ENCODE results near the gene PMEPA1.

Gene PMEPA1

DNA sequence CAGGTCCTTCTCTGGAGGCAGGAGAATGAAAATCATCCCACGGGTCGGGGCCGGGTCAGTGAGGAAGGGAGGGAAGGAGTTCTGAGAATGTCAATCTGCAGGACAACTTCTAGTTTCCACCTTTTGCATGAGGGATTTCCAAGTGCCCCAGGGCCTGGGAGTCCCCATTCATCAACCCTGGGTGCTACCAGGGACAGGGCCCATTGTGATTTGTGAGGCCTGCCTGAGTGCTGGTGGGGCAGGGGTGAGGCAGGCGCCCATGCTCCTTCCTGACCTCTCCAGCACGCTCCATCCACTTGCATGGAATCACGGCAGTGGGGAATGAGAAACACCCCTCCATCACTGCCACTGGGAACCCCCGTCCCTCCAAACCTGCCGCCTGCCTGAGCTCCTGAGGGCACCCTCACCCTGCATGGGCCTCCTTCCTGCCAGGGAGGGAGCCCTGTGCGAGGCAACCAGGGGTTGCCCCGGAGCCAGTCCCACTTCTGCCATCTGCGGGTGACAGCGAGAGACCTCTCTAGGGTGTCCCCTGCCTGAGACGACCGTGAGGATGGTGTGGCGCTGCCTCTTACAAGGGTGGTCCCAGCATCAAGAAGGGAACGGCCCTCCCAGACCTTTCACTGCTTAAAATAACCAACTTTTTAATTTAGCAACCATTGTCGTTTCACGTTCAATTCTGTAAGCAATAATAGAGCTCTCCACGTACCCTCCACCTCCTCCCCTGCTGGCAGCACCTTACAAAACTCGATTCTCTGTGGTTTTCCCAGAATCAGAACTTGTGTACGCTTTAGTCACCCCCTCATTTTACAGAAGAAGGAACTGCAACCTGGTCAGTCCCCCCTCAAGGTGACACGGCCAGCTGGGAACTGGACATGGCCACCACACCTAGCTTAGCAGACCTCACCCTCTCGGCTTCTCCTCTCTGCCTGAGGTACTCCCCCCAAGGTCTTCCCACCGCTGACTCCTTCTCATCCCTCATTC lies 28.6 kb downstream of the PMEPA1 start:
- H3K27ac ChIP-seq (ENCODE audit: low read depth in 2 of 2, low read length in 2 of 2), result peak overlapping the region; percentile 25 to 59
- H3K4me1 ChIP-seq (ENCODE audit: control insufficient read depth in 2 of 2, insufficient read depth in 2 of 2, low read length in 2 of 2), result peaks cover 15 to 30% of the 10 kb centered on the region in 2 donors
- H3K9me3 ChIP-seq (ENCODE audit: control insufficient read depth in 2 of 2, low read length in 2 of 2), result no peaks in the 10 kb centered on the region
- no peak overlapping the region for H3K4me3 ChIP-seq (ENCODE audit: low read length in 2 of 2)
- no peak overlapping the region for H3K9ac ChIP-seq (ENCODE audit: low read depth in 1 of 2, low read length in 2 of 2)
- H3K36me3 ChIP-seq (ENCODE audit: control insufficient read depth in 2 of 2, insufficient read depth in 2 of 2, low read length in 2 of 2), result no peaks in the 10 kb centered on the region
- no peaks in the 10 kb centered on the region for H3K27me3 ChIP-seq (ENCODE audit: control insufficient read depth in 2 of 2, insufficient read depth in 2 of 2, low read length in 2 of 2)

DNA sequence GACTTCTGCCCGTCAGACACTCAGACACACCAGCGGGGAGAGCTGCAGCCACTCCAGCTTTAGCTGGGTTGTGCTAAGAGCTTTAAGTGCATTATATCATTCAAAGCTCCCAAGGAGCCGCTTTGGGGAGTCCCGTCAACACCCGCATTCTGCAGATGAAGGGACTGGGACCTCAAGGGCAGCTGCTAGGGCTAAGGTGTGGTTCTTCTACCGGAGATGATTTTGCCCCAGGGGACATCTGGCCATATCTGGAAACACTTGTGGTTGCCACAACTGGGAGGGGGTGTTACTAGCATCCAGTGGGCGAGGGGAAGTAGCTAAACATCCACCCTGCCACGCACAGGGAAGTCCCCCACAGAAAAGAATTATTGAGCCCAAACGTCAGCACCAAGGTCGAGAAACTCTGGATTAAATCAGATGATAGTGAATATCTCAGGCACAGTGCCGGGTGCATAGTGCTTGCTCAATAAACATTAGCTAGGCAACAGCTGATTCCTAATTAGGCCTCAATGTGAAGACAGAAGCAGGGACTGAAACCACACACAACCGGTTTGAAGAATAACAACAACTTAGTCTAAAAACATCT lies 29.6 kb downstream of the PMEPA1 start:
- H3K4me1 ChIP-seq (ENCODE audit: control insufficient read depth in 2 of 2, insufficient read depth in 2 of 2, low read length in 2 of 2), result peaks cover 25 to 30% of the 10 kb centered on the region in 2 donors
- no peaks in the 10 kb centered on the region for H3K27me3 ChIP-seq (ENCODE audit: control insufficient read depth in 2 of 2, insufficient read depth in 2 of 2, low read length in 2 of 2)
- no peaks in the 10 kb centered on the region for H3K9me3 ChIP-seq (ENCODE audit: control insufficient read depth in 2 of 2, low read length in 2 of 2)
- H3K9ac ChIP-seq (ENCODE audit: low read depth in 1 of 2, low read length in 2 of 2), result no peak overlapping the region
- H3K4me3 ChIP-seq (ENCODE audit: low read length in 2 of 2), result no peak overlapping the region
- H3K36me3 ChIP-seq (ENCODE audit: control insufficient read depth in 2 of 2, insufficient read depth in 2 of 2, low read length in 2 of 2), result no peaks in the 10 kb centered on the region
- H3K27ac ChIP-seq (ENCODE audit: low read depth in 2 of 2, low read length in 2 of 2), result peak overlapping the region; percentile 25 to 54

DNA sequence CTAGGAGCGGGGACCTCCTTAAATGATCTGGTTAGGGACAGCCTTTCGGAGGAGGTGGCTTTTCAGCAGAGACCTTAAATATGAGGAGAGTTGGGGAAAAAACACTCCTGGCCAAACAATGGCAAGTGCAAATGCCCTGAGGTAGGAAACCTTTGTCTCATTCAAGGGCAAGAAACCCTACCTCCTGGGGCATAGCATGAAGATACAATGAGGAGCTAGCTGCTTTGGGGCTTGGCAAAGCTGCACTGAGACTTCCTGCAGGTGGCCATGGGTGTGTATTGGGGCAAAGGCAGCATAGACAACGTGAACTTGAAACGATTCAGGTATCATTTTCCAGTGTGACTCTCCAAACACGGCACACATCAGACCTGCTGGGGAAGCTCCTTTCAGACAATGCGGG lies 30.7 kb downstream of the PMEPA1 start:
- H3K9ac ChIP-seq (ENCODE audit: low read depth in 1 of 2, low read length in 2 of 2), result no peak overlapping the region
- no peak overlapping the region for H3K27ac ChIP-seq (ENCODE audit: low read depth in 2 of 2, low read length in 2 of 2)
- H3K27me3 ChIP-seq (ENCODE audit: control insufficient read depth in 2 of 2, insufficient read depth in 2 of 2, low read length in 2 of 2), result no peaks in the 10 kb centered on the region
- H3K4me3 ChIP-seq (ENCODE audit: low read length in 2 of 2), result no peak overlapping the region
- peaks cover 25 to 27% of the 10 kb centered on the region in 2 donors for H3K4me1 ChIP-seq (ENCODE audit: control insufficient read depth in 2 of 2, insufficient read depth in 2 of 2, low read length in 2 of 2)
- H3K9me3 ChIP-seq (ENCODE audit: control insufficient read depth in 2 of 2, low read length in 2 of 2), result no peaks in the 10 kb centered on the region
- H3K36me3 ChIP-seq (ENCODE audit: control insufficient read depth in 2 of 2, insufficient read depth in 2 of 2, low read length in 2 of 2), result no peaks in the 10 kb centered on the region

DNA sequence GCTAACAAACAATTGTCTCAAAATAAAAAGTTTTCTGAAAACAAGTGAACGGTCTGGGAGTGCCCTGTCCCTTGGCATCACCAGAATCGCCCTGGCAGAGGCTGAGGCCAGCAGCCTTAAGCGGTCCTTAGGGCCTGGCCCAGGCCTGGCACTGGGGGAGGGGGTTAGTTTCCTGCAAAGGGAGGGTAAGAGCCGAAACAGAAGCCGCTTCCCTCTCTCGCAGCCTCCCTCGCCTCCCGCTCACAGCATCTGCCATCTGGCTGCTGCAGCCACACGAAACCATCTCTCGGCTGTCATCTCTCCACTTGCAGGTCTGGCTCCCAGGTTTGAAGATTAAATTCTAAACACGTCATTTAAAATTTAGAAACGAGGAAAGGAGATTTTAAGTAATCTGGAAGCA lies 31.5 kb downstream of the PMEPA1 start:
- Histone ChIP-seq H3K9ac (ENCODE audit: low read depth in 1 of 2, low read length in 2 of 2) (no peak overlapping the region), H3K4me1 (ENCODE audit: control insufficient read depth in 2 of 2, insufficient read depth in 2 of 2, low read length in 2 of 2) (peaks cover 25 to 27% of the 10 kb centered on the region in 2 donors), H3K27me3 (ENCODE audit: control insufficient read depth in 2 of 2, insufficient read depth in 2 of 2, low read length in 2 of 2) (no peaks in the 10 kb centered on the region), H3K9me3 (ENCODE audit: control insufficient read depth in 2 of 2, low read length in 2 of 2) (no peaks in the 10 kb centered on the region), H3K36me3 (ENCODE audit: control insufficient read depth in 2 of 2, insufficient read depth in 2 of 2, low read length in 2 of 2) (no peaks in the 10 kb centered on the region), H3K4me3 (ENCODE audit: low read length in 2 of 2) (no peak overlapping the region), H3K27ac (ENCODE audit: low read depth in 2 of 2, low read length in 2 of 2) (no peak overlapping the region)

DNA sequence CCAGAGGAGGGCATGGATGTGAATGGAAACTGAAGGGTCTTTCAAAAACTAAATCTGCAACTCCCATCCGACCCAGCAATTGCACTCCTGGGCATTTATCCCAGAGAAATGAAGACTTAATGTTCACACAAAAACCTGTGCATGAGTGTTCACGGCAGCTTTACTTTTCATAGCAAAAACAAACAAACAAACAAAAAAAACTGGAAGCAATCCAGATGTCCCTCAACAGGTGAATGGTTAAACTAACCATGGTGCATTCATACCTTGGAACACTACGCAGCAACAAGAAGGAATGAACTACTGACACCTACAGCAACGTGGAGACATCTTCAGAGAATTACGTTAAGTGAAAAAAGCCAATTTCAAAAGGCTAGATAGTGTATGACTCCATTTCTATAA lies 32.2 kb downstream of the PMEPA1 start:
- H3K27me3 ChIP-seq (ENCODE audit: control insufficient read depth in 2 of 2, insufficient read depth in 2 of 2, low read length in 2 of 2), result no peaks in the 10 kb centered on the region
- H3K27ac ChIP-seq (ENCODE audit: low read depth in 2 of 2, low read length in 2 of 2), result peak overlapping the region; percentile 18 to 58
- no peaks in the 10 kb centered on the region for H3K36me3 ChIP-seq (ENCODE audit: control insufficient read depth in 2 of 2, insufficient read depth in 2 of 2, low read length in 2 of 2)
- no peak overlapping the region for H3K9ac ChIP-seq (ENCODE audit: low read depth in 1 of 2, low read length in 2 of 2)
- peaks cover 25 to 27% of the 10 kb centered on the region in 2 donors for H3K4me1 ChIP-seq (ENCODE audit: control insufficient read depth in 2 of 2, insufficient read depth in 2 of 2, low read length in 2 of 2)
- peak overlapping the region in 1 of 2 donors; percentile 43 for H3K4me3 ChIP-seq (ENCODE audit: low read length in 2 of 2)
- H3K9me3 ChIP-seq (ENCODE audit: control insufficient read depth in 2 of 2, low read length in 2 of 2), result no peaks in the 10 kb centered on the region

DNA sequence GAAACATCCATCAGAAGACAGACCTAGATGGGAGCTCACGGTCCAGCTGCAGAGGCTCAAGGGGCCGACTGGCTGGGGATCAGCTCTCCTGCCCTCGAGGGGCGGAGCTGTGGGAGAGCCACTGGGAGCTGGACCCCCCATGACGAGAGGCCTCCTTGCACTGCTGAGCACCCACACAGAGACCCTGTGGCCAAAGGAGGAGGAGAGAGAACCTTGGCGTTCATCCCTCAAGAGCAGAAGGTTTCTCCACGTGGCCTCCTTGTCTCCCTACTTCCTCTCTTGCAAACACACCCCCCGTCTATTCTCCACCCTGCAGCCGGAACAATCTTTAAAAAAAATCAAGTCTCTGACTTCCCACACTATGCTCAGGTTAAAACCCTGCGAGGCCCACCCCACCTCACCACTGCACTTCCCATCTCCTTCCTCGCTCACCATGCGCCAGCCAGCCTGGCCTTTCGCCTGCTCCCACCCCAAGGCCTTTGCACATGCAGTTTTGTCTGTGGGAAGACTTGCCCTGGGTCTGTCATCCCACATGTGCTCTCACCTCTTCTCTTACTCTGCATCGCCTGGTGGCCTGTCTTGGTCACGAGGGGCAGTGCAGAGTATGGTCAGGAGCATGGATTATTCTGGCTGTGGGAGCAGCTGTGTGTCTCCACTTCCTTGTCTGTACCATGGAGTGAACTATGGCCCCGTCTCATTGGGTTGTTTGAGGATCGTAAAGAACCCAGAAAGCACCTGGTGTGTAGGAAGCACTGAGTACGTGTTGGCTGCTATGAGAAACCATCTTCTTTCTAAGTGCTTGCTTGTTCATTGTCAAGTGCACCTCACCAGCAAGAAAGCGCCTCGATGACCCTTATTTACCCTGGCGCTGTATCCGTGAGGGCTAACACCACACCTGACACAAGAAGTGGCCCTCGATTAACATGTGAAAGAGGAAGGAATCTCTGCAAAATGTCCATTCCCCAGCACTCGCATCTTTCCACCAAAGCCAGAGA lies 32.9 kb downstream of the PMEPA1 start:
- Histone ChIP-seq H3K4me1 (ENCODE audit: control insufficient read depth in 2 of 2, insufficient read depth in 2 of 2, low read length in 2 of 2) (peaks cover 25 to 27% of the 10 kb centered on the region in 2 donors), H3K9me3 (ENCODE audit: control insufficient read depth in 2 of 2, low read length in 2 of 2) (no peaks in the 10 kb centered on the region), H3K4me3 (ENCODE audit: low read length in 2 of 2) (peak overlapping the region; percentile 26 to 43), H3K9ac (ENCODE audit: low read depth in 1 of 2, low read length in 2 of 2) (no peak overlapping the region), H3K36me3 (ENCODE audit: control insufficient read depth in 2 of 2, insufficient read depth in 2 of 2, low read length in 2 of 2) (no peaks in the 10 kb centered on the region), H3K27me3 (ENCODE audit: control insufficient read depth in 2 of 2, insufficient read depth in 2 of 2, low read length in 2 of 2) (no peaks in the 10 kb centered on the region), H3K27ac (ENCODE audit: low read depth in 2 of 2, low read length in 2 of 2) (peak overlapping the region; percentile 53 to 58)

DNA sequence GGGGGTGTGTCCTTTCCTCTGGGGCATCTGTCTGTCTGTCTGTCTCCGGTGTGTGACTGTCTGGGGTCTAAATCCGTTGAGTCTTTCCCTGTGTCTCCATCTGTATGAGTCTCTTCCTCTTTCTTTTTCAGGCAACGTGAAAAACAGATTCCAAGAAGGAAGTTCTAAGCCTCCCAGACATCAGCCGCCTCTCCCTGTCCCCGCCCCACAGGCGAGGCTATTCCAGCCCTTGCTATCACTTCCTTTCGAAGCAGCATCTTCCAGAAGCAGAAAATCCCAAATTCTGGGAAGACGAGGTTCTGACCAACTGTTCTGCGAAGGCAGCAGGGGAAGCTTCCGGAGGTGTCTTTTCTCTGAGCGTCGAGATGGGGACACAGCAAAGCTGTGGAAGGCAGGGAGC lies 34.0 kb downstream of the PMEPA1 start:
- Histone ChIP-seq H3K9ac (ENCODE audit: low read depth in 1 of 2, low read length in 2 of 2) (peak overlapping the region in 1 of 2 donors; percentile 14), H3K27ac (ENCODE audit: low read depth in 2 of 2, low read length in 2 of 2) (peak overlapping the region in 1 of 2 donors; percentile 22), H3K27me3 (ENCODE audit: control insufficient read depth in 2 of 2, insufficient read depth in 2 of 2, low read length in 2 of 2) (no peaks in the 10 kb centered on the region), H3K36me3 (ENCODE audit: control insufficient read depth in 2 of 2, insufficient read depth in 2 of 2, low read length in 2 of 2) (no peaks in the 10 kb centered on the region), H3K4me1 (ENCODE audit: control insufficient read depth in 2 of 2, insufficient read depth in 2 of 2, low read length in 2 of 2) (peaks cover 22 to 25% of the 10 kb centered on the region in 2 donors), H3K9me3 (ENCODE audit: control insufficient read depth in 2 of 2, low read length in 2 of 2) (no peaks in the 10 kb centered on the region), H3K4me3 (ENCODE audit: low read length in 2 of 2) (no peak overlapping the region)

DNA sequence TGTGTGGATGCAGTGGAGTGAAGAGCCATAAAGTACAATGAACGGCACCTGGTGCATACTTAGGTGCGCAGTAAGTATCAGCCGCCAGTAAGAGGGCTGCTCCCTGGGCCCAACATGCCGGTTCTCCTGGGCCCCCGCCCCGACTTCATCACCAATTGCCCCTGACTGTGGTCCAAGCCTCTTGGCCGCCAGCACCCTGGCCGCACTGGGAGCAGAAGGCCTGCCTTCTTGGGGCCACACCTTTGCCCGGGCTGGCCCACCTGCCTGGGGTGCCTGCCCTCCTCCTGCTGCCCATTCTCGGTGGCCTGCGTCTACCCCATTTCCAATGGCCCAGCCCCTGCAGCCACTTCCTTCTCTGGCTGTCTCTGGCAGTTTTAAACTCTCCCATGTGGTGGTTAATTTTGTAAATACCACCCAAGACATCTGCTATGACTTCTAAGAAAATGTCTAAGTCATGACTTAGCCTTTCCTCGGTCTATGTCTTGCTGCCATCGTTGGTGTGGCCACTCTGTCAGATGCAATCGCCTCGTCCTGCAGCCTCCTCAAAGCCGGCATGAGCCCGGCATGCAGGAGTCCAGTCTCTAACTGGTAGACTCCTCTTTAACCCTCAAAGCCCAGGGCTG lies 36.8 kb downstream of the PMEPA1 start:
- H3K4me3 ChIP-seq (ENCODE audit: low read length in 2 of 2), result no peak overlapping the region
- no peak overlapping the region for H3K27ac ChIP-seq (ENCODE audit: low read depth in 2 of 2, low read length in 2 of 2)
- no peak overlapping the region for H3K9ac ChIP-seq (ENCODE audit: low read depth in 1 of 2, low read length in 2 of 2)
- H3K9me3 ChIP-seq (ENCODE audit: control insufficient read depth in 2 of 2, low read length in 2 of 2), result no peaks in the 10 kb centered on the region
- no peaks in the 10 kb centered on the region for H3K27me3 ChIP-seq (ENCODE audit: control insufficient read depth in 2 of 2, insufficient read depth in 2 of 2, low read length in 2 of 2)
- no peaks in the 10 kb centered on the region for H3K36me3 ChIP-seq (ENCODE audit: control insufficient read depth in 2 of 2, insufficient read depth in 2 of 2, low read length in 2 of 2)
- H3K4me1 ChIP-seq (ENCODE audit: control insufficient read depth in 2 of 2, insufficient read depth in 2 of 2, low read length in 2 of 2), result peaks cover 22 to 30% of the 10 kb centered on the region in 2 donors

DNA sequence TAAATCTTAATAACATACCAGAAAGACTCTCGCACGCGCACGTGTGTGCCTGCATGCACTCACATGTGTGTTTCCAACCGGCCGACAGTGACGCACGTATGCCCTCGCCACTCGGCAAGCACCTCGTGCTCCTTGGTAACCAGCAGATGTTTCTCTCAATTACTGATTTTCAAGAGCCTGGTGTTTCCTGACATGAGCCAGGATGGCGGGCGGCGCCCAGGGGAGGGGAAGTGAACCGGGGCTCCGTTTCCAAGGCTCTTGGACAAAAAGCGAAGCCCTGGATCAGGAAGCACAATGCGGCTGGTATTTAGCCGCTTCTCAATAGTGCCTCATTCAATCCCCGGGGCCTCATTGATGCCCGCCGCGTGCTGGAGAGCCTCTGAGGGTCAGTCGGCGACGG lies 37.7 kb downstream of the PMEPA1 start:
- H3K27ac ChIP-seq (ENCODE audit: low read depth in 2 of 2, low read length in 2 of 2), result no peak overlapping the region
- H3K9ac ChIP-seq (ENCODE audit: low read depth in 1 of 2, low read length in 2 of 2), result no peak overlapping the region
- H3K9me3 ChIP-seq (ENCODE audit: control insufficient read depth in 2 of 2, low read length in 2 of 2), result no peaks in the 10 kb centered on the region
- H3K4me3 ChIP-seq (ENCODE audit: low read length in 2 of 2), result no peak overlapping the region
- H3K36me3 ChIP-seq (ENCODE audit: control insufficient read depth in 2 of 2, insufficient read depth in 2 of 2, low read length in 2 of 2), result no peaks in the 10 kb centered on the region
- H3K4me1 ChIP-seq (ENCODE audit: control insufficient read depth in 2 of 2, insufficient read depth in 2 of 2, low read length in 2 of 2), result peaks cover 14 to 27% of the 10 kb centered on the region in 2 donors
- no peaks in the 10 kb centered on the region for H3K27me3 ChIP-seq (ENCODE audit: control insufficient read depth in 2 of 2, insufficient read depth in 2 of 2, low read length in 2 of 2)

Measured in mucosa of rectum (tissue), 2 donors.